Skin epidermis (tissue), 12 donors: ENCODE measurements around the gene TBCD.

Source experiments
- H3K27ac ChIP-seq, 21 experiments: fragments of 200-600 bp; sonication (generic) in 11 of 21; one replicate each; pipeline ENCODE4 v1.5.0; 2020; ENCODE audit warnings: mild to moderate bottlenecking in 3 of 21, inconsistent platforms in 2 of 21, moderate library complexity in 2 of 21
- H3K4me3 ChIP-seq, 7 experiments: fragments of 200-600 bp; sonication (generic) in 2 of 7; one replicate each; pipeline ENCODE4 v1.5.0; 2020; ENCODE audit warnings: inconsistent platforms in 2 of 7, mild to moderate bottlenecking in 2 of 7, moderate library complexity in 1 of 7

Gene TBCD

DNA sequence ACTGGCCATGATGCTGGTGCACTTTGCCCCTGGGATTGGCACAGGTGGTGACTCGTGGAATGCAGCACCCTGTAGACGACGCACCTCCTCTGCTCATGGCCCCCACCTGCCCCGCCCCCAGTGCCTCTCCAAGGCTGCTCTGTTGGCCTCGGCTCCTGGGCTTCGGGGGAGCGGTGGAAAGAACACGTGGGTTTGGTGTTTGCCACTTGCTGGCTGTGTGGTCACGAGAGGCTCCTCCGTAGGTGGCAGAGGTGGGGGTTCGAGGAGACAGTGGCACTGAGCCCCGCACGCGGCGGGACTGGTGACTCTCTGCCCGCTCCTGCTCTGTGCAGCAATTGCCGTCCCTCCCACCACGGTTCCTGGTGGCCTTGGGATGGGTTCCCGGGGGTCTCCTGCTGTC lies 170.8 kb downstream of the TBCD start:
- H3K27ac ChIP-seq: no peak overlapping the region

DNA sequence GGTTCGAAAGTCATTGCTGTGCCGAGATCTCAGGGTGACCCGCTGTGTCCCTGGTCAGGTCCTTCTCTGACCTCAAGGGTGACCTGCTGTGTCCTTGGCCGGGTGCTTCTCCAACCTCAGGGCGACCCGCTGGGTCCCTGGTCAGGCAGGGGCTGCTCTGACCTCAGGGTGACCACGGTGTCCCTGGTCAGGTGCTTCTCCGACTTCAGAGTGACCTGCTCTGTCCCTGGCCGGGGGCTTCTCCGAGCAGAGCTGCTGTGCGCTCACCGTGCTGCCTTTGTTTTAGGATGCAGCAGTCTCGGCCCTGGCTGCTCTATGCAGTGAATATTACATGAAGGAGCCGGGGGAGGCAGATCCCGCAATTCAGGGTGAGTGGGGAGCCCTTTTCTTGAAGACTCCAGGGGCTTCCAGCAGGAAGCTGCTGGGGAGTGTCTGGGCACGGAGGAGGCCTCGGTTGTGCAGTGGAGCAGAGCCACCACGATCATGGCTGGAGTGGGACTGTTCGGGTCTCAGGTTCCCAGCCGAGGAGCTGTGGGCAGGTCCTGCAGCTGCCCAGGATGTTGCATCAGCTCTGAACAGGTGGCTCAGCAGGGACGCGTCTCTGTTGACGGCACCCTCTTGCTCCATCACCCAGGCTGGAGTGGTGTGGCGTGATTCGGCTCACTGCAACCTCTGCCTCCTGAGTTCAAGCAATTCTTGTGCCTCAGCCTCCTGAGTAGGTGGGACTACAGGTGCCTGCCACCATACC lies 171.7 kb downstream of the TBCD start:
- H3K27ac ChIP-seq: no peak overlapping the region
- H3K4me3 ChIP-seq: no peak overlapping the region

More for the DNA sequence above, 170.8 kb downstream of the TBCD start:
- no peak overlapping the region for H3K4me3 ChIP-seq

- Histone ChIP-seq H3K27ac (no peak overlapping the region), H3K4me3 (no peak overlapping the region)
Observed at GRCh38 chr17:82924214-82924613, 172.3 kb downstream of the TBCD start.

GRCh38 chr17:82924812-82925211 lies 172.9 kb downstream of the TBCD start:
- H3K27ac ChIP-seq: no peak overlapping the region

DNA sequence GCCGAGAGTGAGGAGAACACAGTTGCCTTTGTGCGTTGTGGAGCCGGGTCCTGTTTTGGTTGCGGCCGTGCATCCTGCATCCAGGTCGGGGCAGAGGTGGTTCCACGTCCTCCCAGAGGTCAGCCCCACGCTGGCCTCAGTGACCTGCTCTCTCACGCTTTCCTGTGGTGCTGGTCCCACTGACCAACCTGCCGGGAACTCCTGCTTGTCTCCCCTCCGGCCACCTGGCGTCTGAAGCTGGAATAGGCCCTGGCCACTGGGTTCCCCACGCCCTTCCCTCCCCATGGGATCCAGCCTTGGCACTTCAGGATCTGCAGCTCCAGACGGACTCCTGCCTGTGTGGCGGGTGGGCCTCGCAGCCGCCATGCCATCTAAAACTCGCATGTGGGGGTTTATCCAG lies 173.5 kb downstream of the TBCD start:
- Histone ChIP-seq H3K27ac (no peak overlapping the region), H3K4me3 (no peak overlapping the region)

More at GRCh38 chr17:82924812-82925211, 172.9 kb downstream of the TBCD start:
- H3K4me3 ChIP-seq: no peak overlapping the region

GRCh38 chr17:82926081-82926480 lies 174.2 kb downstream of the TBCD start:
- no peak overlapping the region for H3K27ac ChIP-seq
- no peak overlapping the region for H3K4me3 ChIP-seq

DNA sequence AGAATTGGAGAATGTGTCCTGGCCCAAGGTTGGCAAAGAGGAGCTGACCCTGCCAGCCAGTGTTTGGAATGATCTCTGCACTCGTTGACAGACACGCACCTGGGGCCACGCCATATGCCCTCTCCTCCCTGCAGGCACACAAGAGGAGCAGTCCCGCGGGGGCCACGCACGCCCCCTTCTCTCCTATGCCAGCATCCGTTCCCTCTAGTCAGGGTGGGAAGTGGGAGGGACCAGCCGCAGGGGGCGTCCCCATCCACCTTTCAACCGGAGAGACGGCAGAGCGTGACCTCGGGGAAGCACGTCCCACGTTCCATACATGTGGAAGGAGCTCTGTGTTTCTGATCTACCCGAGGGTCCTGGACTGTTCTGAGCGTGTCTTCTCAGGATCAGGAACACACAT lies 174.9 kb downstream of the TBCD start:
- no peak overlapping the region for H3K27ac ChIP-seq
- H3K4me3 ChIP-seq: no peak overlapping the region

GRCh38 chr17:82927311-82927660 lies 175.4 kb downstream of the TBCD start:
- H3K4me3 ChIP-seq: no peak overlapping the region
- no peak overlapping the region for H3K27ac ChIP-seq

GRCh38 chr17:82927661-82928601 lies 176.1 kb downstream of the TBCD start:
- Histone ChIP-seq H3K4me3 (no peak overlapping the region), H3K27ac (no peak overlapping the region)

DNA sequence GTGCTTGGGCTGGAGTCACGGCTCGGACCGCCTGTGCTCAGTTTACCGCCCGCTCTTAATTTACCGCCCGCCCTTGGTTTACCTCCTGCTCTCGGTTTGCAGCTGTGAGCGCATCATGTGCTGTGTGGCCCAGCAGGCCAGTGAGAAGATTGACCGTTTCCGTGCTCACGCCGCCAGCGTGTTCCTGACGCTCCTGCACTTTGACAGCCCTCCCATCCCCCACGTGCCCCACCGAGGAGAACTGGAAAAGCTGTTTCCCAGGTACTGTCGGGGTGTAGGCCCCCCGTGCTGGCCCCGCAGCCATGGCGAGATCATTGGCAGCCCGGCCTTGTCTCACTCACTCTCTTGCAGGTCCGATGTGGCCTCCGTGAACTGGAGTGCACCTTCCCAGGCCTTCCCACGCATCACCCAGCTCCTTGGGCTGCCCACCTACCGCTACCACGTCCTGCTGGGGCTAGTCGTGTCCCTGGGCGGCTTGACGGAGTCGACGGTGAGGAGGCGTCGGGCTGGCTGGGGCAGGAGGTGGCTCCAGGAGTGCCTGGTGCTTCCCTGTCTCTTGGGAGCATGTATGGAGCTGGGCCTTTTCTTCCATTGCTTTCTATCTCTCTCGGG lies 177.3 kb downstream of the TBCD start:
- Histone ChIP-seq H3K27ac (no peak overlapping the region), H3K4me3 (no peak overlapping the region)

- Histone ChIP-seq H3K27ac (no peak overlapping the region), H3K4me3 (no peak overlapping the region)
Observed at GRCh38 chr17:82929676-82930042, 177.8 kb downstream of the TBCD start.

- Histone ChIP-seq H3K4me3 (no peak overlapping the region), H3K27ac (no peak overlapping the region)
Observed at GRCh38 chr17:82930043-82930923, 178.4 kb downstream of the TBCD start.

GRCh38 chr17:82930924-82931698 lies 179.2 kb downstream of the TBCD start:
- Histone ChIP-seq H3K4me3 (no peak overlapping the region), H3K27ac (peak overlapping the region in 4 of 21 experiments; percentile 25 to 34 (median 32))

DNA sequence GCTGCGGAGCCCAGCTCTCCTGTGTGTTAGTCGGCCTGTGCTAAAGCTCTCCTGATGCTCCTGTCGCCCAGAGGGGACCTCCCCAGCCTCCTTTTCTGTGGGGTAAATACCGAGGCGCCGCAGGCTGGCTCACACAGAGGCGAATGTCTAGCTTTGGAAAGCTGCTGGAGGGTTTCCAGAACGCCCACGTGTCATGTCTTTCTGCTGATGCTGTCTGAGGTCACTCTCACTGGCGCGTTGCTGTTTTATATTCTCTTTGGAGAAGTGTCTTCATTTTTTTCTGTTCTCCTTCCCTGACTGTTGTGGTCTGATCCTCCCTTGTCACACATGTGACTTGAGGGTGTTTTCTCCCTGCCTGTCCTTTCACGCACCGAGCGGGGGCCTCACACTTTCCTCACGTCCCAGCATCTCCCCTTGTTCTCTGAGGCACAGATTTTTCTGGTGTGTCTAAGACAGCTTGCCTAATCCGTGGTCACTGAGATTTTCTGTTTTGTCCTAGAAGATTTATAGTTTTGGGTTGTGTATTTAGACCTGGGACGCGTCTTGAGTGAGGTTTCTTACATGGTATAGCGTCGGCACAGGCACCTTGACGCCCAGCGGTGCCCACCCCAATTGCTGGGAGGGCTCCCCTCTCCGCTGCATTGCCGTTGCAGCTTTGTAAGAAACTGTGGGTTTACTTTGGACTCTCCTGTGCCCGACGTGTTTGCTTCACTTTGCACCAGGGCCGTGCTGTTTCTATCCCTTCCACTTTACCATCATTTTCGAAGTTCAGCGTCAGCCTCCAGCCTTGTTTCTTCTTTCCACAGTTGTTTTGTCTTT lies 180.0 kb downstream of the TBCD start:
- H3K4me3 ChIP-seq: no peak overlapping the region
- peak overlapping the region in 4 of 21 experiments; percentile 25 to 38 (median 34) for H3K27ac ChIP-seq

DNA sequence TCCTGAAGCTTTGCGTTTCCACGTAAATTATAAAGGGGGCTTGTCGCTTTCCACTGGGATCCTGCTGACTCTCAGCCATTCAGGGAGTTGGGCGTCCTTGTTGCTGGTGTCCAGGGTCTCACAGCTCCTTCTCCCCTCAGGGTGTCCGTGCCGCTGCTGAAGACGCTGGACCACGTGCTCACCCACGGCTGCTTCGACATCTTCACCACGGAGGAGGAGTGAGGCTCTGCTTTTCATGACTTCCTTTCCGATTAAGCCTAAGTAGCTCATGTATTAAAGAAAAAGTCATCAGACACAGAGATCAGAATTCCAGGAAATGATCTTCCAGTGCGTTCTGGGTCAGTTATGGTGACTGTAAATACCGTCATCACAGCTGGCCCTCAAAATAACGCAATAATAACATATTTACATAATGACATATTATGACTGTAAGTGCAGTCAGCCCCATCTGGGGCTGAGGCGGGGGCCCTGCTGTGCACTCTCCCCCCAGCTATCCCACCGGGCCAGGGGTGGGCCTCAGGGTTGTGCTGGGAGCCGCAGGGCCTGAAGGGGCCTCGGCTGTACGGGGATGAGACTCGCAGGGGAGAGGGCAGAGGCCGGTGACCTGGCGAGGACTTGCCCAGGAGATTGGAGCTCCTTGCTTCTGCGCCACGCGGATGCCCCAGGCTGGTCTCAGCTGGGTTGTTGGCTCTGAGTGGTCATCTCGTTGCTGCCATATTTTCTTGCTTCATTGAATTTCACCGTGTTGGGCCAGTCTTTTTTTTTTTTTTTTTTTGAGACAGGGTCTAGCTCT lies 180.8 kb downstream of the TBCD start:
- Histone ChIP-seq H3K4me3 (no peak overlapping the region), H3K27ac (peak overlapping the region in 2 of 21 experiments; percentile 9 to 38)

- no peak overlapping the region for H3K27ac ChIP-seq
- no peak overlapping the region for H3K4me3 ChIP-seq
Observed at GRCh38 chr17:82933911-82934310, 182.0 kb downstream of the TBCD start.
